Measurements from ENCODE around the gene SCYGR8.

- TF ChIP-seq CTCF (IDR thresholded peaks at IDR 0.05; ENCODE audit: poor library complexity) (no peak), EZH2 (IDR thresholded peaks at IDR 0.05; ENCODE audit: borderline replicate concordance) (no peak)
These were observed 20.2 kb downstream of the SCYGR8 start for GRCh38 chr2:227765788-227766372.
